Measurements from ENCODE around the gene DLGAP1.

The DLGAP1 gene

DNA sequence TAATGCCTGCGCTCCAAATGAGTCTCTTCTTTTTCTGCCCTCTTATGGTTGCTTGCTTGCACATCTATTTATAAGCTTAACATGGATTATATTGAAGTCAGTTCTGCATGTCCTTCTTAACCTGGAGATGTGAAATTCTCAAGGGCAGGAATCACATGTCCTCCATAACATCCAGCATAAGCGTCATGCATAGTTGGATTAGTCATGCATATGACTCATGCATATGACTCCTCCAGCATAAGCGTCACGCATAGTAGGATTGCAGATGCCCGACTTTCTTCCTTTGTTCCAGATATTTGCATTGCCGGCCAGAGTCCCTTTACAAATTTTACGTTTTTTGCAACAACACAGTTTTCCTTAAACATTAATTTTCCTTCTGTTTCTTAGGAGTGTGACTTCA, 696.6 kb downstream of the DLGAP1 start:
- ChIA-PET POLR2A (no interaction called here), CTCF (interaction anchor here (0.6 to 4.1 kb wide), 4 partner anchors 13 to 240 kb away, joined by 3 to 28 read pairs (median 3); no protein-coding TSS in a partner anchor)
- no peak overlapping the region for H3K4me3 ChIP-seq (ENCODE audit: low read depth, low read length)
- no peak overlapping the region for H3K27ac ChIP-seq (ENCODE audit: extremely low read depth, low read depth, low read length)
- no peaks in the 10 kb centered on the region for H3K9me3 ChIP-seq (ENCODE audit: control insufficient read depth, insufficient read depth, low read depth, low read length)
- no peaks in the 10 kb centered on the region for H3K4me1 ChIP-seq (ENCODE audit: control insufficient read depth, insufficient read depth, low read length)
- no peaks in the 10 kb centered on the region for H3K36me3 ChIP-seq (ENCODE audit: control insufficient read depth in 2 of 2, insufficient read depth in 1 of 2, low read length in 2 of 2)
- TF ChIP-seq IKZF3 (tag by site-specific recombination; IDR thresholded peaks at IDR 0.05) (no peak), ZNF558 (tag by site-specific recombination; IDR thresholded peaks at IDR 0.05) (0 out of 2 replicates have a peak, but pooled peaks have one; percentile 31)

DNA sequence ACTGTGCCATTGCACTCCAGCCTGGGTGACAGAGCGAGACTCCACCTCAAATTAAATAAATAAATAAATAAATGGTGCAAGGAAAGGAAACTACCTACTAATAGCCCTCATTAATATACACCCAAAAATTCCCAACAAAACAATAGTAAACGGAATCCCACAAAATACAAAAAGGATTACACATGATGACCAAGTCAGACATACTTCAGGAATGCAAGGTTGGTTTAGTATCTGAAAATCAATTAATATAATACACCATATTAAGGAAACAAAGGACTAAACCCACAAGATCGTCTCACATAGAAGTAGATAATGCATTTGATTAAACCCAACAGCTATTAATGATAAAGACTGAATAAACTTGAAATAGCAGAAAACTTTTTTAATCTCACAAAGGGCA, 697.7 kb downstream of the DLGAP1 start:
- POLR2A ChIA-PET = no interaction called here
- CTCF ChIA-PET = interaction anchor here (4.1 kb wide), 1 partner anchor 14 kb away, joined by 28 read pairs; no protein-coding TSS in a partner anchor
- H3K27ac ChIP-seq (ENCODE audit: extremely low read depth, low read depth, low read length) = no peak overlapping the region
- H3K36me3 ChIP-seq (ENCODE audit: control insufficient read depth in 2 of 2, insufficient read depth in 1 of 2, low read length in 2 of 2) = no peaks in the 10 kb centered on the region
- H3K4me1 ChIP-seq (ENCODE audit: control insufficient read depth, insufficient read depth, low read length) = no peaks in the 10 kb centered on the region
- H3K9me3 ChIP-seq (ENCODE audit: control insufficient read depth, insufficient read depth, low read depth, low read length) = no peaks in the 10 kb centered on the region
- TF ChIP-seq ZNF37A (tag by site-specific recombination; IDR thresholded peaks at IDR 0.05) (no peak), ZNF221 (tag by site-specific recombination; IDR thresholded peaks at IDR 0.05; ENCODE audit: borderline replicate concordance) (no peak), ZNF843 (tag by site-specific recombination; IDR thresholded peaks at IDR 0.05) (no peak), ZNF621 (tag by site-specific recombination; IDR thresholded peaks at IDR 0.05) (no peak), ZNF2 (tag by site-specific recombination; IDR thresholded peaks at IDR 0.05) (no peak)
- TF ChIP-seq, protein P1, sequence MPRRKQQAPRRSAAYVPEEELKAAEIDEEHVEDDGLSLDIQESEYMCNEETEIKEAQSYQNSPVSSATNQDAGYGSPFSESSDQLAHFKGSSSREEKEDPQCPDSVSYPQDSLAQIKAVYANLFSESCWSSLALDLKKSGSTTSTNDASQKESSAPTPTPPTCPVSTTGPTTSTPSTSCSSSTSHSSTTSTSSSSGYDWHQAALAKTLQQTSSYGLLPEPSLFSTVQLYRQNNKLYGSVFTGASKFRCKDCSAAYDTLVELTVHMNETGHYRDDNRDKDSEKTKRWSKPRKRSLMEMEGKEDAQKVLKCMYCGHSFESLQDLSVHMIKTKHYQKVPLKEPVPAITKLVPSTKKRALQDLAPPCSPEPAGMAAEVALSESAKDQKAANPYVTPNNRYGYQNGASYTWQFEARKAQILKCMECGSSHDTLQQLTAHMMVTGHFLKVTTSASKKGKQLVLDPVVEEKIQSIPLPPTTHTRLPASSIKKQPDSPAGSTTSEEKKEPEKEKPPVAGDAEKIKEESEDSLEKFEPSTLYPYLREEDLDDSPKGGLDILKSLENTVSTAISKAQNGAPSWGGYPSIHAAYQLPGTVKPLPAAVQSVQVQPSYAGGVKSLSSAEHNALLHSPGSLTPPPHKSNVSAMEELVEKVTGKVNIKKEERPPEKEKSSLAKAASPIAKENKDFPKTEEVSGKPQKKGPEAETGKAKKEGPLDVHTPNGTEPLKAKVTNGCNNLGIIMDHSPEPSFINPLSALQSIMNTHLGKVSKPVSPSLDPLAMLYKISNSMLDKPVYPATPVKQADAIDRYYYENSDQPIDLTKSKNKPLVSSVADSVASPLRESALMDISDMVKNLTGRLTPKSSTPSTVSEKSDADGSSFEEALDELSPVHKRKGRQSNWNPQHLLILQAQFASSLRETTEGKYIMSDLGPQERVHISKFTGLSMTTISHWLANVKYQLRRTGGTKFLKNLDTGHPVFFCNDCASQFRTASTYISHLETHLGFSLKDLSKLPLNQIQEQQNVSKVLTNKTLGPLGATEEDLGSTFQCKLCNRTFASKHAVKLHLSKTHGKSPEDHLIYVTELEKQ (tag by site-specific recombination; IDR thresholded peaks at IDR 0.05; ENCODE audit: borderline replicate concordance) = no peak
- TF ChIP-seq, protein P2, sequence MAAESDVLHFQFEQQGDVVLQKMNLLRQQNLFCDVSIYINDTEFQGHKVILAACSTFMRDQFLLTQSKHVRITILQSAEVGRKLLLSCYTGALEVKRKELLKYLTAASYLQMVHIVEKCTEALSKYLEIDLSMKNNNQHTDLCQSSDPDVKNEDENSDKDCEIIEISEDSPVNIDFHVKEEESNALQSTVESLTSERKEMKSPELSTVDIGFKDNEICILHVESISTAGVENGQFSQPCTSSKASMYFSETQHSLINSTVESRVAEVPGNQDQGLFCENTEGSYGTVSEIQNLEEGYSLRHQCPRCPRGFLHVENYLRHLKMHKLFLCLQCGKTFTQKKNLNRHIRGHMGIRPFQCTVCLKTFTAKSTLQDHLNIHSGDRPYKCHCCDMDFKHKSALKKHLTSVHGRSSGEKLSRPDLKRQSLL (tag by site-specific recombination; IDR thresholded peaks at IDR 0.05) = no peak
- TF ChIP-seq, protein P3, sequence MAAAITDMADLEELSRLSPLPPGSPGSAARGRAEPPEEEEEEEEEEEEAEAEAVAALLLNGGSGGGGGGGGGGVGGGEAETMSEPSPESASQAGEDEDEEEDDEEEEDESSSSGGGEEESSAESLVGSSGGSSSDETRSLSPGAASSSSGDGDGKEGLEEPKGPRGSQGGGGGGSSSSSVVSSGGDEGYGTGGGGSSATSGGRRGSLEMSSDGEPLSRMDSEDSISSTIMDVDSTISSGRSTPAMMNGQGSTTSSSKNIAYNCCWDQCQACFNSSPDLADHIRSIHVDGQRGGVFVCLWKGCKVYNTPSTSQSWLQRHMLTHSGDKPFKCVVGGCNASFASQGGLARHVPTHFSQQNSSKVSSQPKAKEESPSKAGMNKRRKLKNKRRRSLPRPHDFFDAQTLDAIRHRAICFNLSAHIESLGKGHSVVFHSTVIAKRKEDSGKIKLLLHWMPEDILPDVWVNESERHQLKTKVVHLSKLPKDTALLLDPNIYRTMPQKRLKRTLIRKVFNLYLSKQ (tag by site-specific recombination; IDR thresholded peaks at IDR 0.05; ENCODE audit: borderline replicate concordance) = no peak
- TF ChIP-seq, protein P4, sequence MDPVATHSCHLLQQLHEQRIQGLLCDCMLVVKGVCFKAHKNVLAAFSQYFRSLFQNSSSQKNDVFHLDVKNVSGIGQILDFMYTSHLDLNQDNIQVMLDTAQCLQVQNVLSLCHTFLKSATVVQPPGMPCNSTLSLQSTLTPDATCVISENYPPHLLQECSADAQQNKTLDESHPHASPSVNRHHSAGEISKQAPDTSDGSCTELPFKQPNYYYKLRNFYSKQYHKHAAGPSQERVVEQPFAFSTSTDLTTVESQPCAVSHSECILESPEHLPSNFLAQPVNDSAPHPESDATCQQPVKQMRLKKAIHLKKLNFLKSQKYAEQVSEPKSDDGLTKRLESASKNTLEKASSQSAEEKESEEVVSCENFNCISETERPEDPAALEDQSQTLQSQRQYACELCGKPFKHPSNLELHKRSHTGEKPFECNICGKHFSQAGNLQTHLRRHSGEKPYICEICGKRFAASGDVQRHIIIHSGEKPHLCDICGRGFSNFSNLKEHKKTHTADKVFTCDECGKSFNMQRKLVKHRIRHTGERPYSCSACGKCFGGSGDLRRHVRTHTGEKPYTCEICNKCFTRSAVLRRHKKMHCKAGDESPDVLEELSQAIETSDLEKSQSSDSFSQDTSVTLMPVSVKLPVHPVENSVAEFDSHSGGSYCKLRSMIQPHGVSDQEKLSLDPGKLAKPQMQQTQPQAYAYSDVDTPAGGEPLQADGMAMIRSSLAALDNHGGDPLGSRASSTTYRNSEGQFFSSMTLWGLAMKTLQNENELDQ (tag by site-specific recombination; IDR thresholded peaks at IDR 0.05; ENCODE audit: low read depth) = no peak
- H3K4me3 ChIP-seq (ENCODE audit: low read depth, low read length) = no peak overlapping the region

DNA sequence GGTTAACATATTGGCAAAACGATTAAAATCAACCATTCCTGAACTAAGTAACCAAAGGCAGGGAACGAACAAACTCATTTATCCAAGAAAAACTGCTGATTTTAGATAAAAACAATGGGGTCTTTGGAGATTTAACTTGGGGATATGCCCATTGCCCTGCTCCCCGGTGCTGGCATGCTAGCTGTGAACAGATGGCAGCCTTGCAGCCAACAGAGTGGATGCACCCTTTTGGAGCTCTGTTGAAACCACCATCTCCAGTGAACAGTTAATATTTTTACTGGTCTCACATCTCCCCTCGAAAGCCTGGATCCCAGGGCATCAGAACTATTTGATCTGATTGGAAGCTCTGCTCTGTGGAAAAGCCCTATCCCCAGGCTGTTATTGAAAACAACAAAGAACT, 702.0 kb downstream of the DLGAP1 start:
- Histone ChIP-seq H3K27ac (ENCODE audit: extremely low read depth, low read depth, low read length) (no peak overlapping the region), H3K4me3 (ENCODE audit: low read depth, low read length) (no peak overlapping the region), H3K36me3 (ENCODE audit: control insufficient read depth in 2 of 2, insufficient read depth in 1 of 2, low read length in 2 of 2) (no peaks in the 10 kb centered on the region), H3K4me1 (ENCODE audit: control insufficient read depth, insufficient read depth, low read length) (no peaks in the 10 kb centered on the region), H3K9me3 (ENCODE audit: control insufficient read depth, insufficient read depth, low read depth, low read length) (no peaks in the 10 kb centered on the region)
- CTCF ChIA-PET = interaction anchor here (0.6 kb wide), 1 partner anchor 219 kb away, joined by 3 read pairs; no protein-coding TSS in a partner anchor
- POLR2A ChIA-PET = no interaction called here
- TF ChIP-seq, protein P5, sequence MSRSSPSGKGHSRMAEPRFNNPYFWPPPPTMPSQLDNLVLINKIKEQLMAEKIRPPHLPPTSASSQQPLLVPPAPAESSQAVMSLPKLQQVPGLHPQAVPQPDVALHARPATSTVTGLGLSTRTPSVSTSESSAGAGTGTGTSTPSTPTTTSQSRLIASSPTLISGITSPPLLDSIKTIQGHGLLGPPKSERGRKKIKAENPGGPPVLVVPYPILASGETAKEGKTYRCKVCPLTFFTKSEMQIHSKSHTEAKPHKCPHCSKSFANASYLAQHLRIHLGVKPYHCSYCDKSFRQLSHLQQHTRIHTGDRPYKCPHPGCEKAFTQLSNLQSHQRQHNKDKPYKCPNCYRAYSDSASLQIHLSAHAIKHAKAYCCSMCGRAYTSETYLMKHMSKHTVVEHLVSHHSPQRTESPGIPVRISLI (tag by site-specific recombination; IDR thresholded peaks at IDR 0.05) = no peak
- no peak for TF ChIP-seq ZNF624 (tag by site-specific recombination; IDR thresholded peaks at IDR 0.05)
- no peak for TF ChIP-seq RBAK (tag by site-specific recombination; IDR thresholded peaks at IDR 0.05)
- no peak for TF ChIP-seq SALL2 (tag by site-specific recombination; IDR thresholded peaks at IDR 0.05; ENCODE audit: borderline replicate concordance)
- TF ChIP-seq KLF1 (tag by site-specific recombination; IDR thresholded peaks at IDR 0.05) = no peak
- TF ChIP-seq KLF8 (tag by site-specific recombination; IDR thresholded peaks at IDR 0.05) = no peak
- TF ChIP-seq ZNF146 (tag by site-specific recombination; IDR thresholded peaks at IDR 0.05) = no peak
- TF ChIP-seq, protein P6, sequence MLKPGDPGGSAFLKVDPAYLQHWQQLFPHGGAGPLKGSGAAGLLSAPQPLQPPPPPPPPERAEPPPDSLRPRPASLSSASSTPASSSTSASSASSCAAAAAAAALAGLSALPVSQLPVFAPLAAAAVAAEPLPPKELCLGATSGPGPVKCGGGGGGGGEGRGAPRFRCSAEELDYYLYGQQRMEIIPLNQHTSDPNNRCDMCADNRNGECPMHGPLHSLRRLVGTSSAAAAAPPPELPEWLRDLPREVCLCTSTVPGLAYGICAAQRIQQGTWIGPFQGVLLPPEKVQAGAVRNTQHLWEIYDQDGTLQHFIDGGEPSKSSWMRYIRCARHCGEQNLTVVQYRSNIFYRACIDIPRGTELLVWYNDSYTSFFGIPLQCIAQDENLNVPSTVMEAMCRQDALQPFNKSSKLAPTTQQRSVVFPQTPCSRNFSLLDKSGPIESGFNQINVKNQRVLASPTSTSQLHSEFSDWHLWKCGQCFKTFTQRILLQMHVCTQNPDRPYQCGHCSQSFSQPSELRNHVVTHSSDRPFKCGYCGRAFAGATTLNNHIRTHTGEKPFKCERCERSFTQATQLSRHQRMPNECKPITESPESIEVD (tag by site-specific recombination; IDR thresholded peaks at IDR 0.05) = no peak
